H1 (cell line): ENCODE results near the gene SLC25A11. TPM values are rescaled to one million over a fixed set of nuclear protein-coding genes. Genes with fewer than 3 reads are reported as not detected.

ENCODE experiments used
- CTCF ChIA-PET: fragments of 300-600 bp; sonication (Branson Sonifier 250); formaldehyde crosslinking; loops from one replicate; lab custom pipeline; 2021; ENCODE audit not compliant: partially characterized antibody; lab: Charles Lee
- POLR2A ChIA-PET: fragments of 300-600 bp; sonication (Branson Sonifier 250); formaldehyde crosslinking; loops from one replicate; lab custom pipeline; 2021; ENCODE audit warnings: inconsistent platforms; ENCODE audit not compliant: partially characterized antibody; lab: Charles Lee
- DNase-seq, 2 experiments: peaks; one replicate each; pipeline versions ENCODE4 v3.0.0 to v3.0.0-alpha.2; 2010 to 2022; ENCODE audit warnings: low spot score in 2 of 2, low read depth in 1 of 2, mixed read lengths in 1 of 2
- FAIRE-seq: peaks from 2 replicates; lab custom pipeline; 2011; peaks lifted over from hg19 to GRCh38; lab: Jason Lieb, UNC
- H2AFZ ChIP-seq: 2 replicates; pipeline ENCODE4 v1.8.1; 2012; ENCODE audit warnings: low read length, inconsistent platforms
- H2AK5ac ChIP-seq: 2 replicates; pipeline ENCODE4 v1.6.1; 2013; ENCODE audit warnings: low read depth, low read length
- H2BK120ac ChIP-seq: replicated peaks from 2 replicates; pipeline ENCODE3; 2013; ENCODE audit warnings: low read depth, low read length, inconsistent platforms
- H2BK12ac ChIP-seq: 2 replicates; pipeline ENCODE4 v1.6.1; 2013; ENCODE audit warnings: low read depth, low read length
- H2BK15ac ChIP-seq: 2 replicates; pipeline ENCODE4 v1.6.1; 2013; ENCODE audit warnings: low read length
- H2BK20ac ChIP-seq: 2 replicates; pipeline ENCODE4 v1.6.1; 2013; ENCODE audit warnings: low read length
- H2BK5ac ChIP-seq: 2 replicates; pipeline ENCODE4 v1.6.1; 2013; ENCODE audit warnings: low read depth, low read length
- H3K14ac ChIP-seq: 2 replicates; pipeline ENCODE4 v1.6.1; 2013; ENCODE audit warnings: inconsistent platforms; ENCODE audit not compliant: insufficient read length
- H3K18ac ChIP-seq: 2 replicates; pipeline ENCODE4 v1.6.1; 2013; ENCODE audit warnings: low read length; ENCODE audit errors: extremely low read depth
- H3K23ac ChIP-seq: 2 replicates; pipeline ENCODE4 v1.6.1; 2013; ENCODE audit warnings: inconsistent platforms; ENCODE audit not compliant: insufficient read length
- H3K23me2 ChIP-seq: 2 replicates; pipeline ENCODE4 v1.6.1; 2013; ENCODE audit warnings: low read depth, low read length
- H3K27ac ChIP-seq: 2 replicates; pipeline ENCODE4 v1.6.1; 2011; ENCODE audit warnings: low read depth, low read length, inconsistent platforms
- H3K27me3 ChIP-seq, 4 experiments: replicated peaks in 1 of 4; 1 replicate in 1 of 4; 2 replicates in 3 of 4; pipeline versions ENCODE4 v1.6.1 to v1.8.1; 2011 to 2013; ENCODE audit warnings: low read length in 3 of 4, mild to moderate bottlenecking in 3 of 4, inconsistent platforms in 2 of 4, mixed read lengths in 2 of 4, moderate library complexity in 1 of 4; ENCODE audit not compliant: control insufficient read depth in 3 of 4, insufficient read depth in 3 of 4; ENCODE audit errors: extremely low read depth in 1 of 4
- H3K36me3 ChIP-seq, 4 experiments: 2 replicates each; pipeline versions ENCODE4 v1.6.1 to v1.8.1; 2011 to 2013; ENCODE audit warnings: mild to moderate bottlenecking in 4 of 4, low read length in 3 of 4, moderate library complexity in 2 of 4, control low read depth in 1 of 4, inconsistent platforms in 1 of 4; ENCODE audit not compliant: insufficient read depth in 4 of 4, control insufficient read depth in 2 of 4
- H3K4ac ChIP-seq: replicated peaks from 2 replicates; pipeline ENCODE3; 2013; ENCODE audit warnings: low read length, low read depth, mixed read lengths, inconsistent platforms; ENCODE audit not compliant: insufficient read length
- H3K4me1 ChIP-seq, 4 experiments: replicated peaks in 1 of 4; 1 replicate in 1 of 4; 2 replicates in 3 of 4; pipeline versions ENCODE4 v1.6.1 to v1.8.1; 2011 to 2013; ENCODE audit warnings: low read length in 3 of 4, inconsistent platforms in 2 of 4, mixed read lengths in 1 of 4; ENCODE audit not compliant: insufficient read depth in 4 of 4, control insufficient read depth in 3 of 4
- H3K4me2 ChIP-seq, 2 experiments: 2 replicates each; pipeline versions ENCODE4 v1.6.1 to v1.8.1; 2011 to 2013; ENCODE audit warnings: low read depth in 2 of 2, low read length in 2 of 2, control low read depth in 1 of 2, inconsistent platforms in 1 of 2, mild to moderate bottlenecking in 1 of 2; ENCODE audit not compliant: insufficient read depth in 1 of 2
- H3K4me3 ChIP-seq, 4 experiments: fragments of 200-600, 300-600 bp in 1 of 4; sonication (generic), shearing (Covaris generic), sonication (Bioruptor Twin) in 1 of 4; 2 replicates each; pipeline versions ENCODE4 v1.5.1 to v1.8.1; 2011 to 2016; ENCODE audit warnings: low read length in 4 of 4, low read depth in 3 of 4, control low read depth in 2 of 4, inconsistent platforms in 2 of 4, mild to moderate bottlenecking in 2 of 4, mixed read lengths in 1 of 4, moderate library complexity in 1 of 4; ENCODE audit not compliant: insufficient read depth in 2 of 4; ENCODE audit errors: extremely low read depth in 1 of 4
- H3K56ac ChIP-seq: replicated peaks from 2 replicates; pipeline ENCODE3; 2013; ENCODE audit warnings: low read depth, mild to moderate bottlenecking, mixed read lengths, low read length, inconsistent platforms; ENCODE audit not compliant: insufficient read length
- H3K79me1 ChIP-seq: 2 replicates; pipeline ENCODE4 v1.6.1; 2013; ENCODE audit warnings: low read depth, low read length, control low read depth
- H3K79me2 ChIP-seq, 2 experiments: 2 replicates each; pipeline versions ENCODE4 v1.6.1 to v1.8.1; 2012 to 2013; ENCODE audit warnings: low read length in 2 of 2, mild to moderate bottlenecking in 2 of 2, inconsistent platforms in 1 of 2; ENCODE audit not compliant: insufficient read depth in 2 of 2, control insufficient read depth in 1 of 2
- H3K9ac ChIP-seq, 4 experiments: replicated peaks in 1 of 4; 1 replicate in 1 of 4; 2 replicates in 3 of 4; pipeline versions ENCODE4 v1.6.1 to v1.8.1; 2011 to 2013; ENCODE audit warnings: low read depth in 3 of 4, low read length in 3 of 4, control low read depth in 2 of 4, mild to moderate bottlenecking in 2 of 4, moderate library complexity in 2 of 4, inconsistent platforms in 1 of 4; ENCODE audit errors: extremely low read depth in 1 of 4
- H3K9me3 ChIP-seq, 2 experiments: 2 replicates each; pipeline versions ENCODE4 v1.6.1 to v1.8.1; 2012 to 2013; ENCODE audit warnings: mild to moderate bottlenecking in 2 of 2, moderate library complexity in 2 of 2, control low read depth in 1 of 2, inconsistent platforms in 1 of 2, low read depth in 1 of 2, low read length in 1 of 2, mixed read lengths in 1 of 2; ENCODE audit not compliant: insufficient read depth in 2 of 2
- H4K20me1 ChIP-seq, 2 experiments: replicated peaks in 1 of 2; 2 replicates each; pipeline versions ENCODE3 to v1.8.1; 2011 to 2013; ENCODE audit warnings: inconsistent platforms in 2 of 2, low read length in 2 of 2, mild to moderate bottlenecking in 1 of 2; ENCODE audit not compliant: insufficient read depth in 2 of 2, control insufficient read depth in 1 of 2
- H4K5ac ChIP-seq: 2 replicates; pipeline ENCODE4 v1.6.1; 2013; ENCODE audit warnings: low read length, low read depth, mixed read lengths, inconsistent platforms; ENCODE audit not compliant: insufficient read length
- H4K8ac ChIP-seq: 2 replicates; pipeline ENCODE4 v1.8.0; 2013; ENCODE audit warnings: mild to moderate bottlenecking, moderate library complexity, low read length, inconsistent platforms; ENCODE audit not compliant: insufficient read depth; ENCODE audit errors: extremely low read depth
- H4K91ac ChIP-seq: replicated peaks from 2 replicates; pipeline ENCODE3; 2013; ENCODE audit warnings: low read length, mixed read lengths, inconsistent platforms; ENCODE audit not compliant: insufficient read length
- ASH2L ChIP-seq: fragments of 200-600, 300-600 bp; sonication (generic); IDR thresholded peaks from one replicate; pipeline ENCODE4 v1.7.1; 2017; ENCODE audit warnings: low read length
- CHD1 ChIP-seq: IDR thresholded peaks from 2 replicates; pipeline ENCODE4 v1.6.1; 2012; ENCODE audit warnings: low read depth, low read length, improper control_type of control experiment
- CTBP2 ChIP-seq: IDR thresholded peaks from 2 replicates; pipeline ENCODE4 v1.7.0; 2011; ENCODE audit warnings: borderline replicate concordance, mild to moderate bottlenecking, moderate library complexity, mixed read lengths, low read length; ENCODE audit not compliant: insufficient read depth, insufficient read length
- EZH2 ChIP-seq: fragments of 200-600 bp; sonication (generic); IDR thresholded peaks from 2 replicates; pipeline ENCODE4 v1.7.1; 2012; ENCODE audit warnings: low read depth, mild to moderate bottlenecking, moderate library complexity, low read length, inconsistent platforms; ENCODE audit not compliant: severe bottlenecking
- HDAC2 ChIP-seq, 2 experiments: fragments of 300-600 bp in 1 of 2; sonication (generic) in 1 of 2; IDR thresholded peaks; 2 replicates each; pipeline ENCODE4 v1.6.1; 2011 to 2012; ENCODE audit warnings: low read depth in 2 of 2, low read length in 2 of 2, mild to moderate bottlenecking in 2 of 2, moderate library complexity in 2 of 2, borderline replicate concordance in 1 of 2, inconsistent platforms in 1 of 2
- HDAC6 ChIP-seq: IDR thresholded peaks from one replicate; pipeline ENCODE4 v1.7.1; 2012; ENCODE audit warnings: low read depth, mild to moderate bottlenecking, inconsistent platforms, low read length, moderate library complexity
- JUND ChIP-seq: IDR thresholded peaks from 2 replicates; pipeline ENCODE4 v1.6.1; 2011; ENCODE audit warnings: mild to moderate bottlenecking, improper control_type of control experiment, low read length
- KDM4A ChIP-seq: IDR thresholded peaks from one replicate; pipeline ENCODE4 v1.7.1; 2012; ENCODE audit warnings: low read depth, mild to moderate bottlenecking, moderate library complexity, low read length, inconsistent platforms; ENCODE audit not compliant: severe bottlenecking
- RFX5 ChIP-seq: IDR thresholded peaks from 2 replicates; pipeline ENCODE4 v1.6.1; 2011; ENCODE audit warnings: low read depth, low read length, improper control_type of control experiment, borderline replicate concordance
- SP1 ChIP-seq: IDR thresholded peaks from 2 replicates; pipeline ENCODE4 v1.6.1; 2011; ENCODE audit warnings: low read depth, low read length
- SRF ChIP-seq: IDR thresholded peaks from 2 replicates; pipeline ENCODE4 v1.6.1; 2011; ENCODE audit warnings: mild to moderate bottlenecking, low read depth, low read length, moderate library complexity
- TCF12 ChIP-seq: IDR thresholded peaks from 2 replicates; pipeline ENCODE4 v1.6.1; 2011; ENCODE audit warnings: low read depth, mild to moderate bottlenecking, low read length
- WGBS, 2 experiments: shearing (Covaris generic) in 1 of 2; methylation state at CpG; one replicate each; pipeline versions ENCODE4 v1.1.6 to v1.1.7; 2013 to 2015; ENCODE audit warnings: low lambda C conversion rate in 2 of 2, mixed read lengths in 2 of 2, inconsistent platforms in 1 of 2, low coverage in 1 of 2, missing lambda C conversion rate in 1 of 2; ENCODE audit not compliant: insufficient replicate concordance in 2 of 2, insufficient coverage in 1 of 2, insufficient read length in 1 of 2; ENCODE audit errors: extremely low coverage in 1 of 2, missing lambda C conversion rate in 1 of 2; 5-methylcytosine and 5-hydroxymethylcytosine counted together
- polyA plus RNA-seq, 7 experiments: library from polyadenylated mRNA; depleted of rRNA in 3 of 7; stranded (reverse) in 5 of 7; unstranded in 2 of 7; fragments of >200 nt in 5 of 7; fragments of 200-250 nt in 2 of 7; gene quantifications; 1 replicate in 5 of 7; 2 replicates in 1 of 7; 4 replicates in 1 of 7; pipeline versions ENCODE4 v1.2.1 to v1.2.3, GENCODE V29; 2011 to 2013; ENCODE audit warnings: missing spikeins in 2 of 7, mixed read lengths in 2 of 7
- total RNA-seq: library from RNA; stranded (reverse); fragmentation: NEBNext Ultra II Directional; extraction: Animal tissue kit (Norgen Biotek cat#: 25700); gene quantifications from 2 replicates; pipeline ENCODE4 v1.2.1, GENCODE V29; 2021
- TF ChIP-seq, protein P1 (sequence below): IDR thresholded peaks from 2 replicates; pipeline ENCODE4 v1.6.1; 2012; ENCODE audit warnings: inconsistent platforms

SLC25A11 gene
- total and polyA plus RNA-seq, 2 of the 8 experiments (the other 6 are each of a cell fraction or from before 2014, with no cell fraction given) = 55.9 to 97.0 TPM

DNA sequence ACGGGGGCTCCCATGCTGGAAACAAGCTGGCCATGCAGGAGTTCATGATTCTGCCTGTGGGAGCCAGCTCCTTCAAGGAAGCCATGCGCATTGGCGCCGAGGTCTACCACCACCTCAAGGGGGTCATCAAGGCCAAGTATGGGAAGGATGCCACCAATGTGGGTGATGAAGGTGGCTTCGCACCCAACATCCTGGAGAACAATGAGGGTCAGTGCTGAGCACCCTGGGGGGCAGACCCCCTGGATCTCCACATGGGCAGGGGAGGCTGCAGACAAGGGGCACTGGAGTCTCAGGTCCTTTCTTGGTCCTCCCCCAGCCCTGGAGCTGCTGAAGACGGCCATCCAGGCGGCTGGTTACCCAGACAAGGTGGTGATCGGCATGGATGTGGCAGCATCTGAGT is 15.2 kb upstream of the SLC25A11 start:
- no peak overlapping the region for H3K27ac ChIP-seq
- no peaks in the 10 kb centered on the region for H3K27me3 ChIP-seq
- peaks cover 0 to 14% (median 10%) of the 10 kb centered on the region in 4 experiments; a peak in 6 of 7 replicates for H3K4me1 ChIP-seq
- H3K9ac ChIP-seq = no peak overlapping the region
- FAIRE-seq = no peak
- peaks cover 0 to 2% (median 0%) of the 10 kb centered on the region in 4 experiments; a peak in 2 of 8 replicates for H3K36me3 ChIP-seq
- no peak overlapping the region for H2AFZ ChIP-seq
- H4K8ac ChIP-seq = no peak overlapping the region
- no peak overlapping the region for H3K4me2 ChIP-seq
- H2AK5ac ChIP-seq = no peak overlapping the region
- peaks cover 6% of the 10 kb centered on the region for H3K23me2 ChIP-seq
- H2BK15ac ChIP-seq = no peak overlapping the region; the same call in 1 of the 2 replicates
- CTCF ChIA-PET = interaction anchor here (0.6 to 5.0 kb wide), 10 partner anchors 8 to 51 kb away, joined by 3 to 32 read pairs (median 5); partner anchors contain the start of gene SPAG7
- WGBS, 2 experiments = 94% methylated on average over 8 of the region's 8 CpGs; no CpG with 5 or more reads in 1 of the 2 experiments
- H3K4me3 ChIP-seq = no peak overlapping the region
- no peaks in the 10 kb centered on the region for H4K20me1 ChIP-seq
- no peak overlapping the region for H3K18ac ChIP-seq
- no peaks in the 10 kb centered on the region for H3K9me3 ChIP-seq
- POLR2A ChIA-PET = interaction anchor here (0.8 to 32.4 kb wide), 6 partner anchors 5 to 411 kb away, joined by 3 to 987 read pairs (median 4); partner anchors contain the start of genes ENO3, PFN1, RNF167 and SLC25A11
- H3K4ac ChIP-seq = no peak overlapping the region
- no peak overlapping the region for H2BK120ac ChIP-seq
- H2BK20ac ChIP-seq = no peak overlapping the region
- no peak overlapping the region for H2BK12ac ChIP-seq
- DNase-seq = no peak
- no peak overlapping the region for H4K91ac ChIP-seq
- H2BK5ac ChIP-seq = no peak overlapping the region
- H4K5ac ChIP-seq = no peak overlapping the region
- H3K23ac ChIP-seq = no peak overlapping the region
- no peaks in the 10 kb centered on the region; a peak in 1 of 4 replicates for H3K79me2 ChIP-seq
- no peak overlapping the region for H3K56ac ChIP-seq
- 0 out of 2 replicates have a peak, but pooled peaks cover 2% of the 10 kb centered on the region for H3K79me1 ChIP-seq
- no peak overlapping the region for H3K14ac ChIP-seq
- TF ChIP-seq TCF12 = no peak
- TF ChIP-seq EZH2 = no peak
- TF ChIP-seq KDM4A = no peak
- no peak for TF ChIP-seq SP1
- no peak for TF ChIP-seq CHD1
- TF ChIP-seq SRF = no peak
- no peak for TF ChIP-seq HDAC6
- TF ChIP-seq HDAC2 (IDR thresholded peaks at IDR 0.05; ENCODE audit: borderline replicate concordance in 1 of 2, low read depth in 2 of 2, low read length in 2 of 2) = no peak
- no peak for TF ChIP-seq RFX5
- TF ChIP-seq, protein P1, sequence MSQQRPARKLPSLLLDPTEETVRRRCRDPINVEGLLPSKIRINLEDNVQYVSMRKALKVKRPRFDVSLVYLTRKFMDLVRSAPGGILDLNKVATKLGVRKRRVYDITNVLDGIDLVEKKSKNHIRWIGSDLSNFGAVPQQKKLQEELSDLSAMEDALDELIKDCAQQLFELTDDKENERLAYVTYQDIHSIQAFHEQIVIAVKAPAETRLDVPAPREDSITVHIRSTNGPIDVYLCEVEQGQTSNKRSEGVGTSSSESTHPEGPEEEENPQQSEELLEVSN = no peak
- TF ChIP-seq ASH2L = no peak
- no peak for TF ChIP-seq CTBP2
- TF ChIP-seq JUND = no peak
